HCT116 (cell line): ENCODE results near the gene ZNHIT2. TPM values are rescaled to one million over a fixed set of nuclear protein-coding genes. Genes with fewer than 3 reads are reported as not detected.
A peak's percentile ranks its signal among the peaks of the same experiment; 100 is the strongest.

Experiments
- ATAC-seq: fragments of 200-7000 bp; cut with Tn5 transposase; 2 replicates; pipeline ENCODE4 v1.9.1; 2020; ENCODE audit warnings: mild to moderate bottlenecking, moderate library complexity
- BruUV-seq: library from RNA; stranded (reverse); fragments of 400-500 nt; replicated peaks from 2 replicates; lab custom pipeline; 2021; lab: Mats Ljungman, UMichigan
- CTCF ChIA-PET: fragments of 300-600 bp; sonication (Branson Sonifier 250); formaldehyde crosslinking; loops from one replicate; lab custom pipeline; 2021; ENCODE audit warnings: antibody characterized with exemption; lab: Charles Lee
- POLR2A ChIA-PET: fragments of 300-600, 350-600 bp; sonication (Branson Sonifier 250); formaldehyde crosslinking; loops from one replicate; lab custom pipeline; 2021; ENCODE audit warnings: antibody characterized with exemption; lab: Charles Lee
- RAD21 ChIA-PET, 2 experiments: fragments of 300-600 bp; sonication (Branson Sonifier 250); formaldehyde crosslinking; loops; one replicate each; lab custom pipeline; 2023; ENCODE audit warnings: low total read pairs in 2 of 2; ENCODE audit not compliant: uncharacterized antibody in 2 of 2, unreplicated experiment in 2 of 2, low non-redundant PET in 1 of 2; lab: Charles Lee
- DNase-seq: peaks from one replicate; pipeline ENCODE4 v3.0.0-alpha.2; 2010; ENCODE audit warnings: low read depth, low spot score
- H2AFZ ChIP-seq: fragments of 200-600 bp; shearing (Covaris generic), sonication (generic); 2 replicates; pipeline ENCODE4 v1.6.1; 2017; ENCODE audit warnings: low read depth, mixed run types, mixed read lengths, antibody characterized with exemption, low read length; ENCODE audit not compliant: poor library complexity, severe bottlenecking
- H3K27ac ChIP-seq: 2 replicates; pipeline ENCODE4 v1.5.1; 2012; ENCODE audit warnings: low read depth, low read length
- H3K27me3 ChIP-seq: fragments of 200-600 bp; sonication (generic); 2 replicates; pipeline ENCODE4 v1.6.1; 2016; ENCODE audit warnings: mixed run types, low read length, mixed read lengths; ENCODE audit not compliant: insufficient read depth
- H3K36me3 ChIP-seq, 2 experiments: fragments of 200-500 bp in 1 of 2; fragments of 200-600 bp in 1 of 2; sonication (Bioruptor generic) in 1 of 2; sonication (generic) in 1 of 2; 2 replicates each; pipeline versions ENCODE4 v1.5.1 to v1.6.1; 2014 to 2016; ENCODE audit warnings: low read length in 2 of 2, inconsistent platforms in 1 of 2, mixed read lengths in 1 of 2, mixed run types in 1 of 2; ENCODE audit not compliant: insufficient read depth in 2 of 2, control insufficient read depth in 1 of 2
- H3K4me1 ChIP-seq, 2 experiments: fragments of 200-600 bp in 1 of 2; sonication (generic) in 1 of 2; 2 replicates each; pipeline versions ENCODE4 v1.5.1 to v1.6.1; 2012 to 2017; ENCODE audit warnings: low read length in 2 of 2, inconsistent platforms in 1 of 2, mild to moderate bottlenecking in 1 of 2, mixed read lengths in 1 of 2, mixed run types in 1 of 2, moderate library complexity in 1 of 2; ENCODE audit not compliant: insufficient read depth in 2 of 2, control insufficient read depth in 1 of 2
- H3K4me2 ChIP-seq: fragments of 200-600 bp; sonication (generic); 2 replicates; pipeline ENCODE4 v1.6.1; 2017; ENCODE audit warnings: mixed run types, low read length, mixed read lengths
- H3K4me3 ChIP-seq, 2 experiments: fragments of 200-600 bp in 1 of 2; sonication (generic) in 1 of 2; replicated peaks in 1 of 2; 2 replicates each; pipeline ENCODE4 v1.5.1; 2011 to 2016; ENCODE audit warnings: low read length in 2 of 2, control low read depth in 1 of 2, low read depth in 1 of 2, mild to moderate bottlenecking in 1 of 2, mixed read lengths in 1 of 2, mixed run types in 1 of 2
- H3K79me2 ChIP-seq: fragments of 200-600 bp; sonication (generic); 2 replicates; pipeline ENCODE4 v1.6.1; 2017; ENCODE audit warnings: mild to moderate bottlenecking, mixed run types, low read length, moderate library complexity, mixed read lengths; ENCODE audit not compliant: insufficient read depth
- H3K9ac ChIP-seq: fragments of 200-600 bp; sonication (generic); 2 replicates; pipeline ENCODE4 v1.6.1; 2016; ENCODE audit warnings: low read length, mixed read lengths
- H3K9me2 ChIP-seq: fragments of 200-600 bp; sonication (generic), shearing (Covaris generic); 2 replicates; pipeline ENCODE4 v1.6.1; 2017; ENCODE audit warnings: mixed run types, mild to moderate bottlenecking, moderate library complexity; ENCODE audit not compliant: insufficient read depth
- H3K9me3 ChIP-seq, 2 experiments: fragments of 200-500 bp in 1 of 2; fragments of 200-600 bp in 1 of 2; sonication (Bioruptor generic) in 1 of 2; sonication (generic) in 1 of 2; 2 replicates each; pipeline ENCODE4 v1.6.1; 2014 to 2017; ENCODE audit warnings: low read length in 2 of 2, mixed read lengths in 2 of 2, inconsistent platforms in 1 of 2, low read depth in 1 of 2, mild to moderate bottlenecking in 1 of 2, mixed run types in 1 of 2, moderate library complexity in 1 of 2; ENCODE audit not compliant: control insufficient read depth in 1 of 2, insufficient read depth in 1 of 2
- H4K20me1 ChIP-seq: fragments of 200-600 bp; sonication (generic), shearing (Covaris generic); 2 replicates; pipeline ENCODE4 v1.6.1; 2017; ENCODE audit warnings: mixed run types, mild to moderate bottlenecking, moderate library complexity; ENCODE audit not compliant: insufficient read depth
- CBX3 ChIP-seq: IDR thresholded peaks from 2 replicates; pipeline ENCODE4 v1.6.1; 2012; ENCODE audit warnings: low read depth
- TCF7L2 ChIP-seq: IDR thresholded peaks from 2 replicates; pipeline ENCODE4 v1.7.0; 2011; ENCODE audit warnings: borderline replicate concordance, inconsistent platforms; ENCODE audit not compliant: insufficient read depth, insufficient read length; ENCODE audit errors: extremely low read depth
- intact Hi-C: fragments of 100-400 bp; cut with micrococcal nuclease; formaldehyde crosslinking; loops from 2 replicates; pipeline ENCODE4 v1.10.0; 2022
- total RNA-seq: library from RNA; stranded (reverse); gene quantifications from one replicate; pipeline ENCODE4 v1.2.1, GENCODE V29; 2021; ENCODE audit not compliant: unreplicated experiment
- TF ChIP-seq, protein P1 (sequence below): IDR thresholded peaks from 2 replicates; pipeline ENCODE4 v1.6.1; 2012; ENCODE audit warnings: low read depth

ZNHIT2 gene
- total RNA-seq, 1 experiment from 2014 or later: 18.8 TPM

DNA sequence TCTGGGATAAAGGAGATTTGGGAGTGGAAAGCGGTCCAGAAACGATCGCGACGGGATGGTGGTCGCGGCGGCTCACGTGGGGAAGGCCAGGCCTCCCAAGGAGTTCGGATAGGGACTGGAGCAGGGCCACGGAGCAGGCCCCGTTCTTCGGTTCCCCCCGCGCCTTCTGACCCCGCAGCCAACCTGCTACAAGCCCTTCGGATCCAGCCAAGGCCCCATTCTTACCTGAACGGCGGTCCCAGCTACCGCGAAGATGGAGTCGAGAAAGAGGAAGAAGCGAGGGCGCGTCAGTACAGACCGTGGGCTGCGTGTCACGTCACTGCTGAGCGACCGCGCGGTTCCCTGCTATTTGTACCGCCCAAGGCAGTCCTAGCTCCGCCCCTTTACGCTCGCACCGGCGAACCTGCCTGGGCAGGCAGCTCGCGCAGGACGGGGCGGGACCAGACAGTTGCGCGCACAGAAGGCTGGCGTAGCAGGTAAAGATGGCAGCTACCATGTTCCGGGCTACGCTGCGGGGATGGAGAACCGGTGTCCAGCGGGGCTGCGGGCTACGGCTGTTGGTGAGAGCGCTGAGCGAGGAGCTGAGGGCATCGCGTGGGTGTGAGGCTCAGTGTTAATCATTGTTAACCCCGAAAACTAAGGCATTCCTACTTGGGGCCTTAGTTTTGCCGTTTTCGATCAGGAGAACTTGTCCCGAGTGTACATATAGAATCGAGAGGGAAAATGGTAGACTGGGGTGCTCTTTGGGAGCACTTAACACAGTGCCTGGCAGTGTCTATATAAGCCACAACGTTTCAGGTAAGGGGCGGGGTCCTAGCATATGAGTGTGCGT lies 4.6 kb upstream of the ZNHIT2 start, which contains the start of the genes FAU and MRPL49 (continued):
- TF ChIP-seq, protein P1, sequence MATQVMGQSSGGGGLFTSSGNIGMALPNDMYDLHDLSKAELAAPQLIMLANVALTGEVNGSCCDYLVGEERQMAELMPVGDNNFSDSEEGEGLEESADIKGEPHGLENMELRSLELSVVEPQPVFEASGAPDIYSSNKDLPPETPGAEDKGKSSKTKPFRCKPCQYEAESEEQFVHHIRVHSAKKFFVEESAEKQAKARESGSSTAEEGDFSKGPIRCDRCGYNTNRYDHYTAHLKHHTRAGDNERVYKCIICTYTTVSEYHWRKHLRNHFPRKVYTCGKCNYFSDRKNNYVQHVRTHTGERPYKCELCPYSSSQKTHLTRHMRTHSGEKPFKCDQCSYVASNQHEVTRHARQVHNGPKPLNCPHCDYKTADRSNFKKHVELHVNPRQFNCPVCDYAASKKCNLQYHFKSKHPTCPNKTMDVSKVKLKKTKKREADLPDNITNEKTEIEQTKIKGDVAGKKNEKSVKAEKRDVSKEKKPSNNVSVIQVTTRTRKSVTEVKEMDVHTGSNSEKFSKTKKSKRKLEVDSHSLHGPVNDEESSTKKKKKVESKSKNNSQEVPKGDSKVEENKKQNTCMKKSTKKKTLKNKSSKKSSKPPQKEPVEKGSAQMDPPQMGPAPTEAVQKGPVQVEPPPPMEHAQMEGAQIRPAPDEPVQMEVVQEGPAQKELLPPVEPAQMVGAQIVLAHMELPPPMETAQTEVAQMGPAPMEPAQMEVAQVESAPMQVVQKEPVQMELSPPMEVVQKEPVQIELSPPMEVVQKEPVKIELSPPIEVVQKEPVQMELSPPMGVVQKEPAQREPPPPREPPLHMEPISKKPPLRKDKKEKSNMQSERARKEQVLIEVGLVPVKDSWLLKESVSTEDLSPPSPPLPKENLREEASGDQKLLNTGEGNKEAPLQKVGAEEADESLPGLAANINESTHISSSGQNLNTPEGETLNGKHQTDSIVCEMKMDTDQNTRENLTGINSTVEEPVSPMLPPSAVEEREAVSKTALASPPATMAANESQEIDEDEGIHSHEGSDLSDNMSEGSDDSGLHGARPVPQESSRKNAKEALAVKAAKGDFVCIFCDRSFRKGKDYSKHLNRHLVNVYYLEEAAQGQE: no peak

DNA sequence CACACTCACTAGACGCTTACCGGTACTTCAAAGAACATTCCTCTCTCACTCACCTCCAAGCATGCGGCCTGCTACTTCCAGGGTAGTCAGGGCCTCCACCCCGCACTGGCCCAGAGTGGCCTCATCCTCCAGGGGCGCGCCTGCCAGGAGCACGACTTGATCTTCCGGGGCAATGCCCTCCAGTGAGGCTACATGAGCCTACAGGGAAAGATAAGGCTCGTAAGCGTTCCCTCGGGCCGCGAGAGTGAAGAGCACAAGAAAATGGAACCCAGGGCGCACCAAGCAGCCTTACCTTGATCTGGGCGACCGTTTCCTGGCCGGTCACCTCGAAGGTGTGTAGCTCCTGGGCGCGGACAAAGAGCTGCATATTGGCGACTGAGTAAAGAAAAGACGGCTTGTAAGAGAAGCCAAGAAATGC lies 4.0 kb upstream of the ZNHIT2 start:
- RAD21 ChIA-PET: interaction anchor here in 1 of 2 experiments (0.6 to 1.1 kb wide), 4 partner anchors 14 to 318 kb away, joined by 3 to 5 read pairs (median 4); partner anchors contain the start of gene CAPN1
- no peak for ATAC-seq
- Histone ChIP-seq H3K4me1 (peaks cover 9 to 26% of the 10 kb centered on the region in 2 experiments; a peak in 3 of 4 replicates), H3K4me2 (peak overlapping the region; percentile 91), H2AFZ (no peak overlapping the region), H3K9me2 (no peaks in the 10 kb centered on the region)
- TSS peak; percentile 72 for BruUV-seq
- TF ChIP-seq CBX3 (no peak), TCF7L2 (peak; percentile 40)
- TF ChIP-seq, all 23 proteins: peak for 1
- Histone ChIP-seq H3K27ac (peak overlapping the region; percentile 94), H3K27me3 (no peaks in the 10 kb centered on the region), H4K20me1 (no peaks in the 10 kb centered on the region; the same call in 1 of the 2 replicates), H3K79me2 (peaks cover 70% of the 10 kb centered on the region), H3K9ac (peak overlapping the region; percentile 93), H3K36me3 (peaks cover 23 to 54% of the 10 kb centered on the region in 2 experiments), H3K9me3 (no peaks in the 10 kb centered on the region), H3K4me3 (peak overlapping the region; percentile 72 to 91)
- CTCF ChIA-PET: interaction anchor here (0.8 to 2.0 kb wide), 9 partner anchors 8 to 277 kb away, joined by 3 to 6 read pairs (median 4); partner anchors contain the start of genes CAPN1, CDC42BPG and TM7SF2
- intact Hi-C loops: no loop called here
- DNase-seq: no peak
- POLR2A ChIA-PET: interaction anchor here (0.8 to 2.9 kb wide), 11 partner anchors 9 to 266 kb away, joined by 3 to 52 read pairs (median 5); partner anchors contain the start of genes CAPN1, SPDYC, SYVN1 and TM7SF2
